HG03575 (cell line): ENCODE results near the gene ETFBKMT.
"Not testable (repeated sequence)": the region's sequence is repeated elsewhere in the genome, so short reads cannot be mapped to it uniquely, and the experiment has no call there.

ENCODE experiments used
- ATAC-seq: cut with Tn5 transposase; IDR thresholded peaks from one replicate; pipeline ENCODE4 v1.9.1; 2021; ENCODE audit not compliant: unreplicated experiment, insufficient number of reproducible peaks, low FRiP score; ENCODE audit errors: extremely low read depth

ETFBKMT gene

DNA sequence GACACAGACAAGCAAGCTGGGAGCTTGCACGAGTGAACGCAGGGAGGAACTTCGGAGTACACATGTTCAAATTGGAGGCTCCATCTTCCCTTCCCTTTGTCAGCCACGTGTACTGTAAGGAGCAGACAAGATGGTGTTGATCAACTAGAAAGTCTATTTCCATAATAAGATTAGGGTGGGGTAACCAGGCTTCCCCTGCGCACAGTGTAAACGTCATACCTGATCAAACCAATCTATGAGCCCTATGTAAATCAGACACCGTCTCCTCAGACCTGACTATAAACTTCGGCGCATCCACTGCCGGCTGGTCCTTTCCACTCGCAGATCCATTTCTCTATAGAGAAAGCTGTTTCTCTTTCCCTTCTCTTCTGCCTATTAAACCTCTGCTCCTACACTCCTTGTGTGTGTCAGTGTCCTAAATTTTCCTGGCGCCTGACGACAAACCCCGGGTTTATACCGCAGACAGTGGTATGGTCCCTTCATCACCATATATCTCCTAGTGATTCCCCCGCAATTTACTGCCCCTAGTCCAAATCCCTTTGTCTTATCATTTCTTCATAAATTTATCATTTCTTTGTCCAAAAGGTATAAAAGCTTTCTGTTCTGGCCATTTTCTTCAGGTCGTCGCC lies 7.5 kb upstream of the ETFBKMT start:
- no peak for ATAC-seq

DNA sequence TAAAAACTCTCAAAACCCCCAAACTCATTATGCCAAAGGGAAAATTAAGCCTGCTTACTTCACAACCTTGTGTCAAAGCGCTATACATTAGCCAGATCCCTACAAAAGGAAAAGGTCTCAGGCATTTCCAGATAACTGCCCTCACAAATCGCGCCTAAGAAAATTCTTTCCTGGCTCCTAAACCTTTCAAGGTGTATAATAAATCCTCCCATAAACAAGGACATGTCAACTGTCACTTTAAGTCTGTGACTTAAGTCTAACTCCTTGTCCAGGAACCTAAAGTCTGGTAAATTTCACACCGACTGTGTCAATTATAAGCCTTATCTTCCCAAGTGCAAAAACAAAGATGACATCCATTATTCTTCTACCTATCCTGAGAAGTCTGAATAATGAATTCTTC lies 4.3 kb upstream of the ETFBKMT start:
- ATAC-seq, result no peak

DNA sequence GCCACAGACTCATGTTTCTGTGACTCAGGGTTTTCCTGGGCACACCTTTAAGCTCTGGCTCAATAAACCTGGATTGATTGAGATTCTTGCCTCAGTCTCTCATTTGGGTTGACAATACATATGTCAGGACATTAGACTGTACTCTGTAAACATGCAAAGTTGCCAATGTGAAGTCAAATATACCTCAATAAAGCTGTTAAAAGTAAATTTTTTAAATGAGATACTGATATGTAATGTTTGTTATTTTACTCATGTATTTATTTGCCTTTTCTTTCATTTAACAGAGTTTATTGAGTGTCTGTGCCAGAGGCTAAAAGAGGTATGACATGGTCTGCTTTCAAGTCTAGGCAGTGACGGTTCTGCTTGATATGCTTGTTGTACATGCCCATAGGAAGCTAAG lies 3.7 kb upstream of the ETFBKMT start:
- no peak for ATAC-seq

DNA sequence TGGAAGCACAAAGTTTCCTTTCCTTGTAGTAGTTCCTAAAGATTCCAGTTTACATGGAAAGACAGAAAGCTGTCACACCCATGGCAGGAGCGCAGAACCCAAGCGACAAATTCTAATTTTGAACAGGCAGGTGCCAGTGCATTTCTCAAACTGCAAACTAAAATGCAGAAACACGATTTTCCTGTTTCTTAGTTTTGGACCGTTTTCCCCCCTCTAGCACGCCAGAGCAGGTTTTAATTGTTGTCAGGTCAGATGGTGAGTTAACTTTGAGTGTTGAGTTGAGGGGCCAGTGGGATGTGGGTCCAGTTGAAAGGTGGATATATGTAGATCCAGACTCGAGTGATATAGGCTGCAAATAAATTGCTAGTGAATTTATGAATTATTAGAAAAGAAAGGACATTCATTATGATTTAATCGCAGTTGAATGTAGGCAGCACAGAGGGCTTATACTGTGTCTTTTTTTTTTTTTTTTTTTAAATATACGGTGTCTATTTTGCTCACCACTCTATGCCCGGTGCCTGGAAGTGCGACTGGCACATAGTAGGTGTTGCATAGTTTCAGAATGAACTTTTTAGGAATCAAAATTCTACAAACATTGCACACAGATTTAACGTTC lies 909 bp upstream of the ETFBKMT start:
- ATAC-seq, result no peak

DNA sequence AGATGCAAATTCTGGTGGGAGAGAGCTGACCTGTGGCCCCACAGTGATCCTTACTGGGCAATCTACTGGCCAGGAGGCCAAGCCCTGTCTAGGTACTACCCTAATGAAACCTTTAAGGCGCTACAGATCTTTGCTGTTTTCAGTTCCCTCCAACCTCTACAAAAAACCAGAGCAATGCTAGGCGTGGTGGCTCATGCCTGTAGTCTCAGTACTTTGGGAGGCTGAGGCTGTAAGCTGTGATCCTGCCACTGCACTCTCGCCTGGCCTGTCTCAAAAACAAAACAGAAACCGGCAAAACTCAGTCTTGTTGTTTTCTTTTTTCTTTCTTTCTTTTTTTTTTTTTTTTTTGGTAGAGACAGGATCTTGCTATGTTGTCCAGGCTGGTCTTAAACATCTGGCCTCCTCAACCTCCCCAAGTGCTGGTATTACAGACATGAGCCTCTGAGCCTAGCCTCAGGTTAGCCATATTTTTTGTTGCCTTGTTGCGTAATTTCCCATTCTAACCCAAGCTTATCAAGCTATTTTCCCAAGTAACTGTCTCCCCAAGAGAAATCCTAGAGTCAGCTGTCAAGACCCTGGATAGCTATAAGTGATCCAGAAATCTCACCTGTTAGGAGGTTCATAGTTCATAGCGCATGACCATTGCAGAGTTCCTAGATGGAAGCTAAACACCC lies 2.8 kb downstream of the ETFBKMT start:
- ATAC-seq, result no peak

DNA sequence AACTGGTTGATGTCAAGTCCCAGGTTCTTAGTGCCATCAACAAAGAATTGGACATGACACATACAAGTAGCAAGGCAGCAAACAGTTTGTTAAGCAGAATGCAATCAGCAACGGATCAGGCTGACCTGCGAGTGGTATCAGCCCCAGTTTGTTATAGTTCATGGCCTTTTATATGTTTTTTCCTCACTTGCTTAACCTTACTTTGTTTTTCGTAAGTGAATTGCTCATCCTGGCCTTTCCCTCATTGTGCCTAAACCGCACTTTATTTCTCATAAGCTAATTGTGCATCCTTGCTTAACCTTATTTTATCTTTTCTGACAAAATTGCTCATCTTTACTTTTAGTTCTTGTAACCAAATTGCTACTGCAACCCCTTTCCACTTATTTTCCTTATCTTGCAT lies 4.1 kb downstream of the ETFBKMT start:
- no peak for ATAC-seq

DNA sequence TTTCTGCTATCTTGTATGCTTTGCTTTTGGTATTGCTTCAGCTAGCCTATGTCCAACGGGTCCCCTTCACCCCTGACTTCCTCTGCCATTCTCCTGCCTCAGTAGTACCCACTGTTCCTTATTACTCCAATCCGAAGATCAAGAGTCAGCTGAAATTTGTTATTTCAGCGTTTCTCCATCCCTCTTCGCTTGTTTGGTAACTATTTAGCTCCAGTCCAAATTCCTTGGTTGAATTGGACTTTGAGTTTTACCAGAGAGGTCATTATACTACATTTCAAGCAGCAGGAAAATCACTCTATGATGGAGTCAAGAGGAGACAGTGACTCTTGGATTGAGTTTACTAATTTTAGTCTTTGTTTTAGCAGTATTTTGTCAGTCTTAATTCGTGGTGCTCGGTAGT lies 4.5 kb downstream of the ETFBKMT start:
- ATAC-seq, result no peak

DNA sequence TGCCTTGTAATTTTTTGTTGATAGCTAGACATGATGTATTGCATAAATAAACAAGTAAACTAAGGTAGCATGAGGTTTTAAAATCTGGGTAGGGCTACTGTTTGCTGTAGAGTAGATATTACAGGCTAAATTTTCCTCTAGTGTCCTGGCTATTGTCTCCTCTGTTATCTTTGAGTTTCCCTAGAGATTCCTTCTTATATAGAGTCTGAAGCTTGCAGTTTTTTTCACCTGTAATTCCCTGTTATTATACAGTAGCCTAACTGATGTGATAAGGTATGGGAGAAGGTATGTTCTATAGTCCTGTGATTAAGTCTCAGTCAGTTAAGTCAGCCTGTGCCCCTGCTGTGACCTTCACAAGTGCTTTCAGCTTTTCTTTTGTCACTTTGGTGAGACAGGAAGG lies 9.5 kb downstream of the ETFBKMT start:
- no peak for ATAC-seq

DNA sequence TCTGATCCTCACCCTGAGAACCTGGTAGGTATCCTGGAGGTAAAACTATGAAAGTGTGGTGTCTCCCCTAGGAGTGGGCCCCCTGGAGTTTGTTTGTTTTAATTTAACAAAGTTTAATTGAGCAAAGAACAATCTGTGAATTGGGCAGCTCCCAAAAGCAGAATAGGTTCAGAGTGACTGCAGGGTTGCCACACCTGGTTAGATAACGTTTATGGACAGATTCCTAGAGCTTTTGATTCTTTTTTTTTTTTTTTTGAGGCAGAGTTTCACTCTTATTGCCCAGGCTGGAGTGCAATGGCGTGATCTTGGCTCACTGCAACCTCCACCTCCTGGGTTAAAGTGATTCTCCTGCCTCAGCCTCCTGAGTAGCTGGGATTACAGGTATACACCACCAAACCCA lies 10.1 kb downstream of the ETFBKMT start:
- ATAC-seq, result not testable (repeated sequence)

DNA sequence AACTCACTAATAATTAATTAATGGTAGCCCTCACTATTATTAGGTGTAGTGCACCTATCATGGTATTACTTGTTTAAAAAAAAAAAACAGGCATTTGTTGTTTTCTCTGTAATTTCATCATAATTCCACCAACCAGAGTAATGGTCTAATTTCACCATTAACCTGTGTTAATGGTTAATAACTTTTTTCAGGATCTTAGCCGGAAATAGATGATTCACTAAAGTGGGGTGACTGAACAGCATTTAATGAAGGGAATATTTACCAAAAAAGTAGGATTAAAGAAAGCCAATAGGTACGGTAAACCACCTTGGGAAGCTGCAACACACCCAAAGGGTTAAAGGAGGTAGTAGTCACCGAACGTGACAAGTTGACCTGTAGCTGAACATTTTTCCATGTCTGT lies 13.0 kb downstream of the ETFBKMT start:
- no peak for ATAC-seq

DNA sequence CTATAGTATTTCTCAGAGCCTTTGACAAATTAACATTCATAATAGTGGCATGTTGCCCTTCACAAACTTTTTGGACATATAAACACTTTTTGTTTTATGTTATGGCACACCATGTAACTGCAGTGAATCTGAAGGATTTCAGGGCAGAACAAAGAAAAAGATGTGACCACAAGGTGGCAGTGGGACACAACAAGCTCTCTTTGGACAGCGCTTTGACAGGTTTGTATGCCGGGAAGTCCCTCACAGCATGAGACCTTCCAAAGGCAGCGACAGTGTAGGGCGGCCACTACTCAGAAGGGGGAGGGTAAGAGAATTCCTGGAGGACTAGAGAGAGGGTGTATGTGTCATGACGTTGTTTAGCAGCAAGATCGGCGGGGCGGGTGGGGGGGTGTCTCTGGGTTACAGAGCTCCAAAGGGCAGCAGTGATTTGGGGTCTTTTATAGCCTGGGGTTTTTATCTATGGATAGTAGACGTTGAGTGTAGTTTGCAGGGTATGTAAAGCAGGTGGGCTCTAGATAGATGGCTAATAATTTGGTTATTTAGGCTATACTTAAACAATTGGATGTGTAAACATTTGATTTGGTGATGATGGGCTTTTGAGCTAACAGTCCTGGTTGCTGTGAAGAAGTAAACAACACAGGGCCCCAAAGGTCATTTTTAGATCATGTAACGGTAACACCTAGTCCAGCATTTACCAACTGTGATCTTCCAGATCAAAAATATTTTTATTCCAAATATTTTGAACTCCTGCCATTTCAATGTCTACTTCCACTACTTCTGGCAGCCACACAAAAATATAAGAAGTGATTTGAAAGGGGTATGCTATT lies 22.9 kb downstream of the ETFBKMT start:
- ATAC-seq, result peak; percentile 69

DNA sequence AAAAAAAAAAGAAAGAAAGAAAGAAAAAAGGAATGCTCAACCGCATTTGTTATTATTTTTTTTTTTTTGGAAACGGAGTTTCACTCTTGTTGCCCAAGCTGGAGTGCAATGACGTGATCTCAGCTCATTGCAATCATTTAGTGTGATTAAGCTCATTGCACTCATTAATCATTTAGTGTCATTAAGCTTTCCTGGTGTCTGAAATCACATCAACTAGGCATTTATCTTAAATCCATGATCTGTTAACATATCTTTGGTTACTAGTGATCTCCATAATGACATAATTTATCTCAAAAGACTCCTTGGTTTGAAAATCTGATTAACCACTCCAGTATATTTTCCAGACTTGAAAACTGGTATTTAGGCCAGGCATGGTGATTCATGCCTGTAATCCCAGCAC lies 26.3 kb downstream of the ETFBKMT start:
- no peak for ATAC-seq

DNA sequence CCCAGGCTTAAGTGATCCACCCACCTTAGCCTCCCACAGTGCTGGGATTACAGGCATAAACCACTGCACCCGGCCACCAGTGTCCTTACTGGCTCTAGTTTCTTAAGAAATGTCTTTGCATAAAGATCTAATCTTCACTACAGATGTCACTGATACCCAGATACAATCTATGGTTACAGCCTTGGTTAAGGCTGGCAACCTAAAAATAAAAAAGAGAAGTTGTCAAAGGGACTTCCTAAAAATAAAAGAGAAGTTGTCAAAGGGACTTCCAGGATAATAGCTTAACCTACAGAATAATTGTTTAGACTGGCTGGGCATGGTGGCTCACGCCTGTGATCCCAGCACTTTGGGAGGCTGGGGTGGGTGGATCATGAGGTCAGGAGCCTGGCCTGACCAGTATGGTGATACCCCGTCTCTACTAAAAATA lies 27.6 kb downstream of the ETFBKMT start:
- ATAC-seq, result no peak

DNA sequence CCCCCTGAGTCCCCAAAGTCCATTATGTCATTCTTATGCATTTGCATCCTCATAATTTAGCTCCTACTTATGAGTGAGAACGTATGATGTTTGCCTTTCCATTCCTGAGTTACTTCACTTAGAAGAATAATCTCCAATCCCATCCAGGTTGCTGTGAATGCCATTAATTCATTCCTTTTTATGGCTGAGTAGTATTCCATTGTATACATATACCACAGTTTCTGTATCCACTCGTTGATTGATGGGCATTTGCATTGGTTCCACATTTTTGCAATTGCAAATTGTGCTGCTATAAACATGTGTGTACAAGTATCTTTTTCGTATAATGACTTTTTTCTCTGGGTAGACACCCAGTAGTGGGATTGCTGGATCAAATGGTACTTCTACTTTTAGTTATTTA lies 30.4 kb downstream of the ETFBKMT start:
- not testable (repeated sequence) for ATAC-seq

DNA sequence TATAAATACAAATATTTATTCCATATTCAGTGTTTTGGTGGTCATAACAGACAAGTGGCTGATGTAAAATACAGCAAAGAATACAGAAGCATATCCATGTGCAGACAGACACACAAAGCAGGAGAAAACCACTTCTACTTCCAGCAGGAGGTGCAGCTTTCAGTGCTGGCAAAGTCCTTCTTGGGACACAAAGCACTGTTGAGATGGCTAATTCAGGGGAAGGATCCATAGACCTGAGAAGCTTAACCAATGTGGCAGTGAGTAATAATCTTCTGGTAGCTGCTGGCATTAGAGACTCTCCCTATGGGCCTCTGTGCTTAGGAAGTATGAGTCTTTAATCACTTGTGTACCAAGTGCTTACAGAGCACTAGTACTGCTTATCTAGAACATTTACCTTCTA lies 42.6 kb downstream of the ETFBKMT start:
- ATAC-seq, result no peak

DNA sequence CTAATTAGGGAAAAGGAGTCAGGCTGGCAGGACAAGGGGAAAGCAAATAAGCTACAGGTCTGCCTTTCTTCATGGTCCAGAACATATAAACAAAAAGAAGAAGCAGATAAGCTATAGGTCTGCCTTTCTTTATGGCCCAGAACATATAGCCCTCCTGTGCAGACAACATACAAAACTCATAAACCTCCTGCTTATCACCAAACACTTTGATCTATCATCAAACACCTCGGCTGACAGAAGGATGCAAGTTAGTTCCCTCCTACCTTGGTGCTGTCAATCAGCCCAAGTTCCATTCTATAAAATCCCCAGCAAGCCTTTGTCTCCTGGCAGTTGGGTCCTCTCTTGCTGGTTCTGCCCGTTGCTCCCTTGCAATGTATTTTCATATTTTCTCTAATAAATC lies 46.1 kb downstream of the ETFBKMT start:
- no peak for ATAC-seq

DNA sequence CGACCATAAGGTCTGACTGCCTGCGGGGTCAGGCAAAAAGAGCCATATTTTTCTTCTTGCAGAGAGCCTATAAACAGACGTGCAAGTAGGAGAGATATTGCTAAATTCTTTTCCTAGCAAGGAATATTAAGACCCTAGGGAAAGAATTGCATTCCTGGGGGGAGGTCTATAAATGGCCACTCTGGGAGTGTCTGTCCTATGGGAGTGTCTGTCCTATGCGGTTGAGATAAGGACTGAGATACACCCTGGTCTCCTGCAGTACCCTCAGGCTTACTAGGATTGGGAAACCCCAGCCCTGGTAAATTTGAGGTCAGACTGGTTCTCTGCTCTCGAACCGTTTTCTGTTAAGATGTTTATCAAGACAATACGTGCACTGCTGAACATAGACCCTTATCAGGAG lies 48.6 kb downstream of the ETFBKMT start:
- not testable (repeated sequence) for ATAC-seq

DNA sequence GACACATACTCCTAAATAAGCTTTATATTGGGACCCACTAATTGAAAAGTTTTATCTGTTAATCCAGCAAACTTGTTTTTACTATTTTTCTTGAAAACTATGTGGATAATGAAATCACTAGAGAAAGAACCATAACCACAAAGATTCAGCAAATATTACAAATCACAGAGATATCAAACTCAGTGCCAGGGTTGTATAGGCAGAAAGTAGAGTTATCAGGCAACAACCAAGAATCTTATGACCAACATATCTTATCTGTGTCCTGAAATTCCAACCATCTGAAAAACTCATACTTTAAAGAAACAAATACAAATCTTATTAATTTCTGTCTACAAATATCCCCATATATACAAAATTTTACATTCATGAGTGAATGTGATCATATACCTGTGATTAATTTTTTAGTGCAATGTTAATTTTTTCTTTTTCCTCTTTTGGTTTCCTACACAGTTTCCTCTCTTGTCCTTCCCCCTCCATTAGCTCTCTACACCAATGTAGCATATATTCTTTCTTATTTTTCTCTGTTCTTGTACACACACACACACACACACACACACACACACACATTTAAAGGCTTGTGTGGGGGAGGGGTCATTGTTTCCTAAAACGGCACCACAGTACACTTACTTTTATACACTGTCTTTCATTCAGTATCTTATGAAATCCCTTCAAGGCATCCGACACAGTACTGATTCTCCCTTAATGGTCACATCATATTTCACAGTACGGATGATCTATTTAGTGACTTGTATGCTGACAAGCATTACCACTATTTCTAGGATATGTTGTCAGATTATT lies 50.7 kb downstream of the ETFBKMT start:
- ATAC-seq, result no peak

DNA sequence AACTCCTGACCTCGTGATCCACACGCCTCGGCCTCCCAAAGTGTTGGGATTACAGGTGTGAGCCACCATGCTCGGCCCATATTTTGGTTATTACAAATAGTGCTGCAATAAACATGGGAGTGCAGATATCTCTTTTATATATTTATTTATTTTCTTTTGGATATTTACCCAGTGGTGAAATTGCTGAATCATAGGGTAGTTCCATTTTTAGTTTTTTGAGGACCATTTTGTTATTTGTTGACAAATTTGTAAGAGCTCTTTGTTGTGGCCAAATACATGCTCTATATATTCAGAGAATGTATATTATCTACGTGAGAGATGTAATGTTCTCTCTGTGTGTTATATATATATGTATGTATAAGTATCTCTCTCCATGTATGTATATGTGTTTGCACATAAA lies 53.4 kb downstream of the ETFBKMT start:
- ATAC-seq, result no peak
